A549 (cell line): ENCODE data around the gene RBM17. TPM values are rescaled to one million over a fixed set of nuclear protein-coding genes. Genes with fewer than 3 reads are reported as not detected.

ENCODE experiments used
- ATAC-seq, 2 experiments: fragments of 200-7000 bp in 1 of 2; fragments of >200 bp in 1 of 2; cut with Nextera tagmentation in 1 of 2; cut with Tn5 transposase in 1 of 2; 3 replicates each; pipeline versions ENCODE4 v1.8.0 to v1.9.1; 2018 to 2020; ENCODE audit warnings: mild to moderate bottlenecking in 1 of 2, moderate library complexity in 1 of 2
- CTCF ChIA-PET: fragments of 300-600 bp; sonication (Branson Sonifier 250); formaldehyde crosslinking; extraction: SDS; loops from one replicate; lab custom pipeline; 2021; ENCODE audit warnings: antibody characterized with exemption, inconsistent platforms; lab: Yijun Ruan, JAX
- POLR2A ChIA-PET: fragments of 350-600 bp; formaldehyde crosslinking; extraction: SDS; loops from one replicate; lab custom pipeline; 2021; ENCODE audit warnings: antibody characterized with exemption, inconsistent platforms; lab: Yijun Ruan, JAX
- DNase-seq, 2 experiments: peaks; one replicate each; pipeline versions ENCODE4 v3.0.0 to v3.0.0-alpha.2; 2011 to 2016; ENCODE audit warnings: low read depth in 1 of 2, low spot score in 1 of 2
- FAIRE-seq: peaks from 2 replicates; lab custom pipeline; 2011; peaks lifted over from hg19 to GRCh38; lab: Jason Lieb, UNC
- H3K27ac ChIP-seq, 2 experiments: fragments of >200 bp; sonication (Bioruptor Twin); formaldehyde crosslinking; 3 replicates each; pipeline ENCODE4 v1.5.1; 2016 to 2017
- H3K4me1 ChIP-seq: fragments of >200 bp; sonication (Bioruptor Twin); formaldehyde crosslinking; 3 replicates; pipeline ENCODE4 v1.6.1; 2016
- H3K4me2 ChIP-seq: fragments of >200 bp; sonication (Bioruptor Twin); formaldehyde crosslinking; 3 replicates; pipeline ENCODE4 v1.6.1; 2016
- H3K4me3 ChIP-seq: fragments of >200 bp; sonication (Bioruptor Twin); formaldehyde crosslinking; 3 replicates; pipeline ENCODE4 v1.5.1; 2016
- H3K9me3 ChIP-seq: fragments of >200 bp; sonication (Bioruptor Twin); formaldehyde crosslinking; 3 replicates; pipeline ENCODE4 v1.6.1; 2016
- CBX2 ChIP-seq: fragments of 200-600 bp; sonication (generic); IDR thresholded peaks from 2 replicates; pipeline ENCODE4 v1.6.1; 2016; ENCODE audit warnings: low read depth, mild to moderate bottlenecking, borderline replicate concordance
- CEBPB ChIP-seq, 2 experiments: fragments of >200 bp in 1 of 2; sonication (Bioruptor Twin) in 1 of 2; formaldehyde crosslinking in 1 of 2; IDR thresholded peaks; 2 replicates each; pipeline ENCODE4 v1.6.1; 2012 to 2016
- ELK1 ChIP-seq: fragments of 150-350 bp; IDR thresholded peaks from 2 replicates; pipeline ENCODE4 v1.6.1; 2014; ENCODE audit warnings: low read depth, mild to moderate bottlenecking, low read length
- ESRRA ChIP-seq: fragments of 150-350 bp; IDR thresholded peaks from 2 replicates; pipeline ENCODE4 v1.6.1; 2014; ENCODE audit warnings: mild to moderate bottlenecking, low read length, borderline replicate concordance
- FOSL2 ChIP-seq, 2 experiments: fragments of 450-650 bp in 1 of 2; fragments of >200 bp in 1 of 2; sonication (Bioruptor Twin) in 1 of 2; formaldehyde crosslinking; IDR thresholded peaks; 2 replicates each; pipeline versions ENCODE4 v1.5.0 to v1.6.1; 2016 to 2020; ENCODE audit warnings: mild to moderate bottlenecking in 1 of 2, moderate library complexity in 1 of 2
- HES2 ChIP-seq: fragments of >200 bp; sonication (Bioruptor Twin); formaldehyde crosslinking; IDR thresholded peaks from 2 replicates; pipeline ENCODE4 v1.6.1; 2016
- HMGXB4 ChIP-seq: fragments of 250-450 bp; sonication (Bioruptor Pico); IDR thresholded peaks from 2 replicates; pipeline ENCODE4 v1.5.0; 2021; ENCODE audit warnings: mild to moderate bottlenecking, moderate library complexity, borderline replicate concordance
- HOXB5 ChIP-seq: fragments of 250-450 bp; sonication (Bioruptor Pico); IDR thresholded peaks from 2 replicates; pipeline ENCODE4 v1.5.0; 2020; ENCODE audit warnings: mild to moderate bottlenecking, moderate library complexity
- NFE2L2 ChIP-seq: fragments of 150-350 bp; conservative IDR thresholded peaks from 2 replicates; pipeline ENCODE4 v1.6.1; 2014; ENCODE audit warnings: low read length
- RARB ChIP-seq: fragments of 250-450 bp; sonication (Bioruptor Pico); IDR thresholded peaks from 2 replicates; pipeline ENCODE4 v1.8.0; 2021; ENCODE audit warnings: mild to moderate bottlenecking, moderate library complexity
- REST ChIP-seq: fragments of 200-600 bp; sonication (generic); IDR thresholded peaks from 2 replicates; pipeline ENCODE4 v1.6.1; 2016; ENCODE audit warnings: antibody characterized with exemption, mild to moderate bottlenecking, moderate library complexity
- SREBF2 ChIP-seq: fragments of 450-650 bp; IDR thresholded peaks from 2 replicates; pipeline ENCODE4 v1.6.1; 2014; ENCODE audit warnings: mild to moderate bottlenecking, moderate library complexity
- TFCP2L1 ChIP-seq: fragments of 250-450 bp; sonication (Bioruptor Pico); IDR thresholded peaks from 2 replicates; pipeline ENCODE4 v1.5.0; 2021; ENCODE audit warnings: mild to moderate bottlenecking
- TP53 ChIP-seq: fragments of 250-450 bp; sonication (Bioruptor Pico); IDR thresholded peaks from 2 replicates; pipeline ENCODE4 v1.5.0; 2021; ENCODE audit warnings: mild to moderate bottlenecking, moderate library complexity
- USF2 ChIP-seq: fragments of 450-650 bp; IDR thresholded peaks from 2 replicates; pipeline ENCODE4 v1.6.1; 2014; ENCODE audit warnings: antibody characterized with exemption
- WGBS: methylation state at CpG from one replicate; pipeline ENCODE4 v1.1.6; 2017; ENCODE audit errors: missing lambda C conversion rate; 5-methylcytosine and 5-hydroxymethylcytosine counted together
- polyA plus RNA-seq, 4 experiments: library from polyadenylated mRNA; depleted of rRNA in 3 of 4; stranded (reverse); fragments of >200 nt; fragmentation: RNase III in 1 of 4; extraction: RNeasy Plus Mini Kit Qiagen cat#74134 plus additional on column Dnase treatment in 1 of 4; gene quantifications; 2 replicates in 3 of 4; 3 replicates in 1 of 4; pipeline ENCODE4 v1.2.3, GENCODE V29; 2011 to 2017

RBM17 gene
- polyA plus RNA-seq, 2 of the 4 experiments (the other 2 are of a cell fraction): 75.2 to 121 TPM

GRCh38 chr10:6068006-6068405 is 20.8 kb upstream of the RBM17 start:
- no peak overlapping the region for H3K27ac ChIP-seq
- FAIRE-seq (no peak), DNase-seq (no peak), ATAC-seq (no peak)
- no peaks in the 10 kb centered on the region for H3K4me1 ChIP-seq
- TF ChIP-seq CEBPB (IDR thresholded peaks at IDR 0.05): no peak
- H3K9me3 ChIP-seq: no peaks in the 10 kb centered on the region
- CTCF ChIA-PET: interaction anchor here (1.1 to 3.3 kb wide), 3 partner anchors 12 to 338 kb away, joined by 3 to 13 read pairs (median 4); no protein-coding TSS in a partner anchor
- WGBS: 63% methylated on average over 6 of the region's 6 CpGs
- POLR2A ChIA-PET: no interaction called here
- H3K4me2 ChIP-seq: no peak overlapping the region
- no peak overlapping the region for H3K4me3 ChIP-seq

- DNase-seq: no peak
- POLR2A ChIA-PET: no interaction called here
- FAIRE-seq: no peak
- no peak overlapping the region for H3K4me3 ChIP-seq
- TF ChIP-seq HES2: no peak
- no peak for TF ChIP-seq HOXB5 (CRISPR knock-in tag)
- no peak for TF ChIP-seq ELK1
- TF ChIP-seq FOSL2 (IDR thresholded peaks at IDR 0.05): no peak
- TF ChIP-seq FOSL2 (CRISPR knock-in tag; IDR thresholded peaks at IDR 0.05): no peak
- no peak for TF ChIP-seq NFE2L2
- TF ChIP-seq RARB: no peak
- TF ChIP-seq SREBF2: no peak
- TF ChIP-seq HMGXB4: no peak
- no peak for TF ChIP-seq REST
- no peak for TF ChIP-seq TFCP2L1 (CRISPR knock-in tag)
- TF ChIP-seq CBX2: no peak
- TF ChIP-seq ESRRA: no peak
- TF ChIP-seq USF2: no peak
- TF ChIP-seq TP53 (CRISPR knock-in tag): no peak
- TF ChIP-seq, all 56 proteins: peak for 0
- CTCF ChIA-PET: interaction anchor here (1.1 to 3.3 kb wide), 2 partner anchors 18 to 338 kb away, joined by 4 to 13 read pairs; no protein-coding TSS in a partner anchor
- H3K4me2 ChIP-seq: no peak overlapping the region
- 76% methylated on average over 8 of the region's 8 CpGs for WGBS
- no peaks in the 10 kb centered on the region for H3K9me3 ChIP-seq
- H3K4me1 ChIP-seq: no peaks in the 10 kb centered on the region
- ATAC-seq: no peak
- no peak overlapping the region for H3K27ac ChIP-seq
Measured at GRCh38 chr10:6068422-6068821, 20.4 kb upstream of the RBM17 start.
